OCI-LY3 (cell line): ENCODE measurements around the gene FTO.

Experiments used
- H2AFZ ChIP-seq: fragments of 200-600, 300-600 bp; shearing (Covaris generic); 2 replicates; pipeline ENCODE4 v1.6.0; 2014; ENCODE audit warnings: antibody characterized with exemption, low read depth, low read length
- H3K27ac ChIP-seq: fragments of 200-600, 300-600 bp; sonication (generic); 2 replicates; pipeline ENCODE4 v1.5.1; 2014; ENCODE audit warnings: mild to moderate bottlenecking, low read length, moderate library complexity, mixed read lengths
- H3K27me3 ChIP-seq: fragments of 200-600, 300-600 bp; sonication (generic); 2 replicates; pipeline ENCODE4 v1.6.1; 2014; ENCODE audit warnings: low read depth, low read length, mixed read lengths
- H3K36me3 ChIP-seq: fragments of 200-600, 300-600 bp; sonication (generic); replicated peaks from 2 replicates; pipeline ENCODE3; 2014; ENCODE audit warnings: low read depth, low read length, mixed read lengths
- H3K4me1 ChIP-seq: fragments of 300-600, 200-600 bp; sonication (generic); 2 replicates; pipeline ENCODE4 v1.6.1; 2014; ENCODE audit warnings: low read length, mixed read lengths
- H3K4me2 ChIP-seq: fragments of 200-600, 300-600 bp; sonication (generic); 2 replicates; pipeline ENCODE4 v1.6.1; 2014; ENCODE audit warnings: low read length, mixed read lengths
- H3K4me3 ChIP-seq: fragments of 300-600, 200-600 bp; sonication (generic); 2 replicates; pipeline ENCODE4 v1.5.1; 2014; ENCODE audit warnings: antibody characterized with exemption, mild to moderate bottlenecking, low read length, moderate library complexity
- H3K79me2 ChIP-seq: fragments of 300-600, 200-600 bp; shearing (Covaris generic); 2 replicates; pipeline ENCODE4 v1.6.1; 2014; ENCODE audit warnings: mild to moderate bottlenecking, low read length, mixed read lengths
- H3K9ac ChIP-seq: fragments of 300-600, 200-600 bp; shearing (Covaris generic); 2 replicates; pipeline ENCODE4 v1.6.0; 2014; ENCODE audit warnings: mild to moderate bottlenecking, low read length, moderate library complexity
- H3K9me3 ChIP-seq: fragments of 200-600, 300-600 bp; shearing (Covaris generic); 2 replicates; pipeline ENCODE4 v1.6.1; 2014; ENCODE audit warnings: low read length, mixed read lengths; ENCODE audit not compliant: insufficient read depth
- H4K20me1 ChIP-seq: fragments of 200-600, 300-600 bp; sonication (generic); 2 replicates; pipeline ENCODE4 v1.6.1; 2016; ENCODE audit warnings: low read length, mixed read lengths; ENCODE audit not compliant: insufficient read depth
- CTCF ChIP-seq: fragments of 200-600, 300-600 bp; sonication (generic); IDR thresholded peaks from 2 replicates; pipeline ENCODE4 v1.5.1; 2014; ENCODE audit warnings: antibody characterized with exemption, low read length, low read depth
- EZH2phosphoT487 ChIP-seq: fragments of 200-600 bp; shearing (Covaris generic); IDR thresholded peaks from 2 replicates; pipeline ENCODE4 v1.6.1; 2018; ENCODE audit warnings: antibody characterized with exemption, mixed run types, low read depth

FTO gene

GRCh38 chr16:53920988-53921387 lies 217.0 kb downstream of the FTO start:
- Histone ChIP-seq H3K27me3 (no peaks in the 10 kb centered on the region), H3K4me1 (no peaks in the 10 kb centered on the region)
- TF ChIP-seq CTCF = no peak
- TF ChIP-seq EZH2phosphoT487 = no peak

GRCh38 chr16:53922067-53922806 lies 218.3 kb downstream of the FTO start:
- Histone ChIP-seq H3K4me2 (no peak overlapping the region), H3K79me2 (no peaks in the 10 kb centered on the region), H2AFZ (no peak overlapping the region), H3K4me3 (no peak overlapping the region), H3K4me1 (no peaks in the 10 kb centered on the region), H3K27ac (no peak overlapping the region), H3K36me3 (no peaks in the 10 kb centered on the region), H3K9me3 (no peaks in the 10 kb centered on the region), H3K27me3 (no peaks in the 10 kb centered on the region), H3K9ac (no peak overlapping the region), H4K20me1 (no peaks in the 10 kb centered on the region; the same call in 1 of the 2 replicates)
- TF ChIP-seq CTCF = no peak
- TF ChIP-seq EZH2phosphoT487 = no peak

More at GRCh38 chr16:53920988-53921387, 217.0 kb downstream of the FTO start:
- Histone ChIP-seq H4K20me1 (no peaks in the 10 kb centered on the region), H3K4me2 (no peak overlapping the region), H3K79me2 (no peaks in the 10 kb centered on the region), H2AFZ (no peak overlapping the region), H3K27ac (no peak overlapping the region), H3K4me3 (no peak overlapping the region), H3K9me3 (no peaks in the 10 kb centered on the region), H3K36me3 (no peaks in the 10 kb centered on the region), H3K9ac (no peak overlapping the region)

GRCh38 chr16:53922807-53923571 lies 219.0 kb downstream of the FTO start:
- H3K4me1 ChIP-seq = no peaks in the 10 kb centered on the region
- H3K9ac ChIP-seq = no peak overlapping the region
- no peak overlapping the region for H3K4me2 ChIP-seq
- no peak overlapping the region for H3K4me3 ChIP-seq
- no peaks in the 10 kb centered on the region for H3K79me2 ChIP-seq
- TF ChIP-seq CTCF (no peak), EZH2phosphoT487 (no peak)
- no peaks in the 10 kb centered on the region for H3K27me3 ChIP-seq
- H3K36me3 ChIP-seq = no peaks in the 10 kb centered on the region
- H4K20me1 ChIP-seq = no peaks in the 10 kb centered on the region; the same call in 1 of the 2 replicates
- H2AFZ ChIP-seq = no peak overlapping the region
- no peak overlapping the region for H3K27ac ChIP-seq
- no peaks in the 10 kb centered on the region for H3K9me3 ChIP-seq
